ENCODE measurements around the gene EPHA6.
"Not testable (repeated sequence)": the region's sequence is repeated elsewhere in the genome, so short reads cannot be mapped to it uniquely, and the experiment has no call there.

Gene EPHA6

GRCh38 chr3:97384583-97384982 is 570.2 kb downstream of the EPHA6 start:
- peaks cover 4% of the 10 kb centered on the region for H3K9me3 ChIP-seq (ENCODE audit: control insufficient read depth, insufficient read depth, low read length)
- no peaks in the 10 kb centered on the region; the same call in 1 of the 2 replicates for H3K36me3 ChIP-seq (ENCODE audit: insufficient read depth, low read length)
- H3K4me1 ChIP-seq (ENCODE audit: insufficient read depth, low read length): no peaks in the 10 kb centered on the region
- H3K9ac ChIP-seq (ENCODE audit: low read depth, low read length): no peak overlapping the region

- no peaks in the 10 kb centered on the region; the same call in 1 of the 2 replicates for H3K36me3 ChIP-seq (ENCODE audit: insufficient read depth, low read length)
- H3K9ac ChIP-seq (ENCODE audit: low read depth, low read length): no peak overlapping the region
- no peaks in the 10 kb centered on the region for H3K4me1 ChIP-seq (ENCODE audit: insufficient read depth, low read length)
- peaks cover 4% of the 10 kb centered on the region for H3K9me3 ChIP-seq (ENCODE audit: control insufficient read depth, insufficient read depth, low read length)
These were observed 574.4 kb downstream of the EPHA6 start for GRCh38 chr3:97388774-97389173.

- no peaks in the 10 kb centered on the region for H3K4me1 ChIP-seq (ENCODE audit: insufficient read depth, low read length)
- no peak overlapping the region for H3K9ac ChIP-seq (ENCODE audit: low read depth, low read length)
- no peaks in the 10 kb centered on the region; the same call in 1 of the 2 replicates for H3K36me3 ChIP-seq (ENCODE audit: insufficient read depth, low read length)
- H3K9me3 ChIP-seq (ENCODE audit: control insufficient read depth, insufficient read depth, low read length): peaks cover 4% of the 10 kb centered on the region
These were observed 575.5 kb downstream of the EPHA6 start for GRCh38 chr3:97389936-97390335.

DNA sequence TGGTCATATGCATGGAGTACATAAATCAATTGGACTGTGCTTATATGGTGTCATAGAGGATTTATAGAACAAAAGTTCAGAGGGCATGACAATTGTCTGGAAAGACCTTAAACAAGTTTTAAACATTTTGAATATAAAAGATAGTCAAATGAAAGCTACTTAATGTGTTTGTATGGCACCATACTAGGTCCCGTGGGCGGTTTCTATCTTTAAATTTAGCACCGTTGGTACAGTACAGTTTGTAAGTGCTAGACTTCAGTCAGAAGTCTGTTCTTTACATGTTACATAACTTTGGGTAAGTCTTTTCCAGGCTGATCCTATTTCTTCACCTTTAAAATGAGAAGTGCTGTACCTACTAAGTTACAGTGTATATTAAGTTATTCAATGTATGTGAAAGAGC is 576.8 kb downstream of the EPHA6 start:
- Histone ChIP-seq H3K36me3 (ENCODE audit: insufficient read depth, low read length) (no peaks in the 10 kb centered on the region; the same call in 1 of the 2 replicates), H3K9me3 (ENCODE audit: control insufficient read depth, insufficient read depth, low read length) (peaks cover 4% of the 10 kb centered on the region), H3K9ac (ENCODE audit: low read depth, low read length) (no peak overlapping the region), H3K4me1 (ENCODE audit: insufficient read depth, low read length) (no peaks in the 10 kb centered on the region)

GRCh38 chr3:97409612-97410011 is 595.2 kb downstream of the EPHA6 start:
- no peaks in the 10 kb centered on the region for H3K4me1 ChIP-seq (ENCODE audit: insufficient read depth, low read length)
- H3K9me3 ChIP-seq (ENCODE audit: control insufficient read depth, insufficient read depth, low read length): no peaks in the 10 kb centered on the region
- H3K9ac ChIP-seq (ENCODE audit: low read depth, low read length): no peak overlapping the region
- H3K36me3 ChIP-seq (ENCODE audit: insufficient read depth, low read length): no peaks in the 10 kb centered on the region

GRCh38 chr3:97421565-97421964 is 607.2 kb downstream of the EPHA6 start:
- no peak overlapping the region for H3K9ac ChIP-seq (ENCODE audit: low read depth, low read length)
- H3K4me1 ChIP-seq (ENCODE audit: insufficient read depth, low read length): no peaks in the 10 kb centered on the region
- peaks cover 8% of the 10 kb centered on the region for H3K9me3 ChIP-seq (ENCODE audit: control insufficient read depth, insufficient read depth, low read length)
- H3K36me3 ChIP-seq (ENCODE audit: insufficient read depth, low read length): no peaks in the 10 kb centered on the region

DNA sequence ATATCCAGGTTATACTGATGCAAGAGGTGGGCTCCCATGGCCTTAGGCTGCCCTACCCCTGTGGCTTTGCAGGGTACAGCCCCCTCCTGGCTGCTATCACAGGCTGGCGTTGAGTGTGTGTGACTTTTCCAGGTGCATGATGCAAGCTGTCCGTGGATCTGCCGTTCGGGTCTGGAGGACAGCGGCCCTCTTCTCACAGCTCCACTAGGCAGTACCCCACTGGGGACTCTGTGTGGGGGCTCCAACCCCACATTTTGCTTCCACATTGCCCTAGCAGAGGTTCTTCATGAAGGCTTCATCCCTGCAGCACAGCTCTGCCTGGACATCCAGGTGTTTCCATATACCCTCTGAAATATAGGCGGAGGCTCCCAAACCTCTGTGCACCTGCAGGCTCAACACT is 610.6 kb downstream of the EPHA6 start:
- Histone ChIP-seq H3K9me3 (ENCODE audit: control insufficient read depth, insufficient read depth, low read length) (peaks cover 8% of the 10 kb centered on the region), H3K4me1 (ENCODE audit: insufficient read depth, low read length) (no peaks in the 10 kb centered on the region), H3K9ac (ENCODE audit: low read depth, low read length) (no peak overlapping the region)

GRCh38 chr3:97430601-97431000 is 616.2 kb downstream of the EPHA6 start:
- Histone ChIP-seq H3K4me1 (ENCODE audit: insufficient read depth, low read length) (no peaks in the 10 kb centered on the region; the same call in 1 of the 2 replicates), H3K9ac (ENCODE audit: low read depth, low read length) (no peak overlapping the region)

More for the DNA sequence above, 610.6 kb downstream of the EPHA6 start:
- no peaks in the 10 kb centered on the region for H3K36me3 ChIP-seq (ENCODE audit: insufficient read depth, low read length)

DNA sequence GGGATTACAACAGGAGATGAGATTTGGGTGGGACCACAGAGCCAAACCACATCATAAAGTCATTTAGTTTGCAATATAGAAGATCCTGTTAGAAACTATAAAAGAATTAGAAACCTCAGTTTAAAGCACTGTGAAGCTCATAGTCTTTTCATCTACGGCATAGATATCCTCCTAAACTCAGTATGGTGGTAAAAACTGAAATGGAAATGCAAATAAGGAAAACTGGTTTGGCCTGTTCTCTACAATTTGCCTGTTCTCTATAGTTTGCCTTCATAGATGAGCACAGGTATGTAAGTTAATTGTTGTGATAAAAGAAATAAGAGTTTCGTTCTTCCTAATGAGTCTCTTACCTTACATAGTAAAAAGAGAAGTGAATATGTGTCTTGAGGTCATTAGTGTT is 618.5 kb downstream of the EPHA6 start:
- no peaks in the 10 kb centered on the region for H3K36me3 ChIP-seq (ENCODE audit: insufficient read depth, low read length)
- no peaks in the 10 kb centered on the region for H3K9me3 ChIP-seq (ENCODE audit: control insufficient read depth, insufficient read depth, low read length)
- no peaks in the 10 kb centered on the region; the same call in 1 of the 2 replicates for H3K4me1 ChIP-seq (ENCODE audit: insufficient read depth, low read length)
- no peak overlapping the region for H3K9ac ChIP-seq (ENCODE audit: low read depth, low read length)

More at GRCh38 chr3:97430601-97431000, 616.2 kb downstream of the EPHA6 start:
- Histone ChIP-seq H3K36me3 (ENCODE audit: insufficient read depth, low read length) (no peaks in the 10 kb centered on the region), H3K9me3 (ENCODE audit: control insufficient read depth, insufficient read depth, low read length) (0 out of 2 replicates have a peak, but pooled peaks cover under 1% of the 10 kb centered on the region)

DNA sequence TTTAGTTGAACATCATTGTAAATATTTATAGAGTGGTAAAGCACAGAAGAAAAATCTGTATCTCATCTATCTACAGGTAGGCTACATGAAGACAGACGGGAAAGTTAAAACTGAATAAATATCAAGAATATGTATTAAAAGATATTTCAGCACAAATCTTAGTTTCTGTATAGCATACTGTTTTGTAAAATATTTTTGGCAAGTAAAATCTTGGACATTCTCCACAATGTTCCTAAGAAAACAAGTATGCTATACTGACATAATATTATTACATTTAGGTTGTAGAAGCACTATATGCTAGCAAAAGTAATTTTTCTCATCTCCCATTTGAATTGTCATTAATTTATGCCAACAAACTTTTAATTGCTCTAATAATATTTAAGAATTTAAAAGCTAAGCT is 623.7 kb downstream of the EPHA6 start:
- Histone ChIP-seq H3K9me3 (ENCODE audit: control insufficient read depth, insufficient read depth, low read length) (no peaks in the 10 kb centered on the region), H3K4me1 (ENCODE audit: insufficient read depth, low read length) (peaks cover 4% of the 10 kb centered on the region; the same call in 1 of the 2 replicates), H3K9ac (ENCODE audit: low read depth, low read length) (no peak overlapping the region), H3K36me3 (ENCODE audit: insufficient read depth, low read length) (no peaks in the 10 kb centered on the region)

- Histone ChIP-seq H3K4me1 (ENCODE audit: insufficient read depth, low read length) (peaks cover 4% of the 10 kb centered on the region; the same call in 1 of the 2 replicates), H3K36me3 (ENCODE audit: insufficient read depth, low read length) (no peaks in the 10 kb centered on the region), H3K9me3 (ENCODE audit: control insufficient read depth, insufficient read depth, low read length) (no peaks in the 10 kb centered on the region), H3K9ac (ENCODE audit: low read depth, low read length) (no peak overlapping the region)
These were observed 625.0 kb downstream of the EPHA6 start for GRCh38 chr3:97439373-97439772.

- H3K9me3 ChIP-seq (ENCODE audit: control insufficient read depth, insufficient read depth, low read length): no peaks in the 10 kb centered on the region
- no peaks in the 10 kb centered on the region for H3K36me3 ChIP-seq (ENCODE audit: insufficient read depth, low read length)
- H3K4me1 ChIP-seq (ENCODE audit: insufficient read depth, low read length): no peaks in the 10 kb centered on the region
- H3K9ac ChIP-seq (ENCODE audit: low read depth, low read length): no peak overlapping the region
These were observed 649.6 kb downstream of the EPHA6 start for GRCh38 chr3:97464035-97464434.

DNA sequence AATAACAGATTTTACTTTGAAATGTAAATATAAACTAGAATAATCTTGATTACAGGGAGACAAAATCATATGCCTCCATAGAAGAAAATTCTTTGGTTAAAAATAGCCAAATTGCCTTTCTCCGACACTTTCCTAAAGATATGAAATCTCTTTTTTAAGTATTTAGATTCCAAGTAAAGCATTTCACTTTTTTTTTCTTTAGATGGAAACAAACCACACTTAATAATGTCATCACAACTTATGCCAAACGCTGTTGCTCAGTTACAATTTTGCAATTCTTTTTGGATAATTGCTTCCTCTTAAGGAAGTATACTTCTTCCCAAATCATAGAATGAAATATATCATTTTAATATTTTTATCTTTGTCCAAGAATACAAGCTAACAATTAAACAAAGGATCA is 656.1 kb downstream of the EPHA6 start:
- no peaks in the 10 kb centered on the region for H3K4me1 ChIP-seq (ENCODE audit: insufficient read depth, low read length)

GRCh38 chr3:97479740-97480139 is 665.3 kb downstream of the EPHA6 start:
- Histone ChIP-seq H3K4me1 (ENCODE audit: insufficient read depth, low read length) (no peaks in the 10 kb centered on the region), H3K36me3 (ENCODE audit: insufficient read depth, low read length) (no peaks in the 10 kb centered on the region), H3K9me3 (ENCODE audit: control insufficient read depth, insufficient read depth, low read length) (no peaks in the 10 kb centered on the region; the same call in 1 of the 2 replicates), H3K9ac (ENCODE audit: low read depth, low read length) (no peak overlapping the region)

More for the DNA sequence above, 656.1 kb downstream of the EPHA6 start:
- Histone ChIP-seq H3K9me3 (ENCODE audit: control insufficient read depth, insufficient read depth, low read length) (no peaks in the 10 kb centered on the region), H3K9ac (ENCODE audit: low read depth, low read length) (no peak overlapping the region), H3K36me3 (ENCODE audit: insufficient read depth, low read length) (no peaks in the 10 kb centered on the region)

- not testable (repeated sequence) for H3K9me3 ChIP-seq (ENCODE audit: control insufficient read depth, insufficient read depth, low read length); H3K9ac ChIP-seq (ENCODE audit: low read depth, low read length); H3K4me1 ChIP-seq (ENCODE audit: insufficient read depth, low read length); H3K36me3 ChIP-seq (ENCODE audit: insufficient read depth, low read length)
These were observed 666.4 kb downstream of the EPHA6 start for GRCh38 chr3:97480696-97481289.
